Thymus (tissue), 11 donors: ENCODE measurements around the gene SGSH. TPM values are rescaled to one million over a fixed set of nuclear protein-coding genes. Genes with fewer than 3 reads are reported as not detected.

ENCODE experiments used
- DNase-seq, 9 donors: peaks; one replicate each; pipeline ENCODE4 v3.0.0-alpha.2; 2013; ENCODE audit warnings: low spot score in 9 of 9, low read depth in 6 of 9, missing footprints in 1 of 9
- H3K27ac ChIP-seq, 2 donors: one replicate each; pipeline ENCODE4 v1.5.1; 2013; ENCODE audit warnings: control low read depth in 1 of 2, low read depth in 1 of 2, low read length in 1 of 2, mild to moderate bottlenecking in 1 of 2, moderate library complexity in 1 of 2
- H3K27me3 ChIP-seq, 2 donors: one replicate each; pipeline ENCODE4 v1.5.1; 2013; ENCODE audit warnings: low read length in 1 of 2; ENCODE audit not compliant: control insufficient read depth in 2 of 2, insufficient read depth in 1 of 2
- H3K36me3 ChIP-seq, 2 donors: one replicate each; pipeline ENCODE4 v1.5.1; 2013; ENCODE audit warnings: low read length in 1 of 2, mild to moderate bottlenecking in 1 of 2, moderate library complexity in 1 of 2; ENCODE audit not compliant: control insufficient read depth in 2 of 2, insufficient read depth in 2 of 2
- H3K4me1 ChIP-seq, 2 donors: one replicate each; pipeline ENCODE4 v1.5.1; 2013; ENCODE audit warnings: low read length in 2 of 2; ENCODE audit not compliant: control insufficient read depth in 2 of 2, insufficient read depth in 2 of 2
- H3K4me3 ChIP-seq, 2 donors: one replicate each; pipeline ENCODE4 v1.5.1; 2013; ENCODE audit warnings: low read length in 2 of 2, control low read depth in 1 of 2, mild to moderate bottlenecking in 1 of 2
- H3K9me3 ChIP-seq, 2 donors: one replicate each; pipeline ENCODE4 v1.5.1; 2013; ENCODE audit warnings: low read length in 1 of 2, mild to moderate bottlenecking in 1 of 2; ENCODE audit not compliant: control insufficient read depth in 2 of 2, insufficient read depth in 1 of 2
- WGBS: extraction: QIAGEN DNeasy Blood & Tissue Kit; methylation state at CpG from one replicate; pipeline ENCODE4 v1.1.7; 2013; 5-methylcytosine and 5-hydroxymethylcytosine counted together
- polyA plus RNA-seq: library from polyadenylated mRNA; stranded (reverse); fragments of 200-250 nt; gene quantifications from one replicate; pipeline ENCODE4 v1.2.3, GENCODE V29; 2013
- total RNA-seq: library from RNA; stranded (reverse); fragments of 120-200 nt; gene quantifications from one replicate; pipeline ENCODE4 v1.2.4, GENCODE V29; 2013
- donor health status: healthy.

Gene SGSH
- total and polyA plus RNA-seq, 2 donors = 4.0 to 38.9 TPM

DNA sequence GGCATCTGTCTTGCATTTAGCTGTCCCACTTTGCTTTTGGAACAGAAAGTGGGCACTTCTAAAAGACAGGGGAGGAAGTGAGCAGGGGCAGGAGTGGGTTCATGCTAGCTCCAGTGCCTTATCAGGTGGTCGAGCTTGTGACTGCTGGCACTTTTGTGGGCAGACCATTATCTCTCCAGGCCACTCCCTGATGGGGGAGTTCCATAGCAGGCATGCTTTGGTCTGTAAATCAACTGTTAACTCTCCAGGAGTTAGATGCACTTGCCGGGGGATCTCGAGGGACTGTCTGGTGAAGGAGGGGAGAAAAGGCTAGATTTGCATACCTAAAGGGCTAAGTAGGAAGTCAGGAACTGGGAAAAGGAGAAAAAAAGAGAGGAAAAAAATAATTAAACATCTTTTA is 59.6 kb downstream of the SGSH start:
- Histone ChIP-seq H3K4me3 (no peak overlapping the region), H3K36me3 (no peaks in the 10 kb centered on the region), H3K9me3 (peaks cover 0 to 3% of the 10 kb centered on the region in 2 donors), H3K27me3 (peaks cover 0 to 3% of the 10 kb centered on the region in 2 donors), H3K27ac (no peak overlapping the region), H3K4me1 (peaks cover 0 to 6% of the 10 kb centered on the region in 2 donors)
- 32% methylated on average over 3 of the region's 3 CpGs for WGBS
- DNase-seq = no peak

Other genes starting within 250 kb of the SGSH start
- 3.7 TPM for gene TBC1D16, start 184.5 kb downstream of the SGSH start, total RNA-seq
- 4.2 TPM for gene TBC1D16, start 184.5 kb downstream of the SGSH start, polyA plus RNA-seq
- gene CCDC40, start 183.7 kb downstream of the SGSH start, total RNA-seq = 0.57 TPM
- gene CCDC40, start 183.7 kb downstream of the SGSH start, polyA plus RNA-seq = 1.5 TPM
- gene GAA, start 118.8 kb downstream of the SGSH start, total RNA-seq = 30.4 TPM
- gene GAA, start 118.8 kb downstream of the SGSH start, polyA plus RNA-seq = 56.4 TPM
- gene EIF4A3, start 73.2 kb downstream of the SGSH start, total RNA-seq = 116 TPM
- gene EIF4A3, start 73.2 kb downstream of the SGSH start, polyA plus RNA-seq = 76.3 TPM
- 0.38 TPM for gene CARD14, start 50.3 kb downstream of the SGSH start, total RNA-seq
- gene CARD14, start 50.3 kb downstream of the SGSH start, polyA plus RNA-seq = 1.7 TPM
- 2.3 TPM for gene SLC26A11, start 94 bp upstream of the SGSH start, total RNA-seq
- gene SLC26A11, start 94 bp upstream of the SGSH start, polyA plus RNA-seq = 17.4 TPM
- gene RNF213, start 40.5 kb upstream of the SGSH start, total RNA-seq = 76.4 TPM
- 114 TPM for gene RNF213, start 40.5 kb upstream of the SGSH start, polyA plus RNA-seq
- gene ENDOV, start 194.8 kb upstream of the SGSH start, total RNA-seq = 8.3 TPM
- gene ENDOV, start 194.8 kb upstream of the SGSH start, polyA plus RNA-seq = 20.7 TPM